ENCODE data around the gene GOLGA3.
"Not testable (repeated sequence)": the region's sequence is repeated elsewhere in the genome, so short reads cannot be mapped to it uniquely, and the experiment has no call there.

The GOLGA3 gene

GRCh38 chr12:132828706-132829534 is at the start of gene GOLGA3:
Gene GOLGA3 (minus strand): TSS chr12:132828869. CDS start chr12:132822128, 6,741 bp downstream.
- DNase-seq: peak; percentile 98

- DNase-seq: not testable (repeated sequence)
Observed at GRCh38 chr12:132874620-132875019, 46.0 kb upstream of the GOLGA3 start.

GRCh38 chr12:132874175-132874574 is 45.5 kb upstream of the GOLGA3 start:
- DNase-seq: no peak

GRCh38 chr12:132873724-132874123 is 45.1 kb upstream of the GOLGA3 start:
- no peak for DNase-seq

GRCh38 chr12:132872975-132873421 is 44.3 kb upstream of the GOLGA3 start:
- DNase-seq: no peak

- DNase-seq: no peak
Observed at GRCh38 chr12:132872073-132872855, 43.6 kb upstream of the GOLGA3 start.

GRCh38 chr12:132869551-132869950 is 40.9 kb upstream of the GOLGA3 start:
- no peak for DNase-seq

- no peak for DNase-seq
Observed at GRCh38 chr12:132866251-132866828, 37.7 kb upstream of the GOLGA3 start.

GRCh38 chr12:132861558-132861957 is 32.9 kb upstream of the GOLGA3 start:
- no peak for DNase-seq

- DNase-seq: no peak
Observed at GRCh38 chr12:132858718-132859266, 30.1 kb upstream of the GOLGA3 start.

GRCh38 chr12:132857019-132857418 is 28.4 kb upstream of the GOLGA3 start:
- DNase-seq: not testable (repeated sequence)

- no peak for DNase-seq
Observed at GRCh38 chr12:132856581-132856980, 27.9 kb upstream of the GOLGA3 start.

- not testable (repeated sequence) for DNase-seq
Observed at GRCh38 chr12:132855211-132855610, 26.5 kb upstream of the GOLGA3 start.

- no peak for DNase-seq
Observed at GRCh38 chr12:132853285-132854092, 24.8 kb upstream of the GOLGA3 start.

- DNase-seq: no peak
Observed at GRCh38 chr12:132852496-132852895, 23.8 kb upstream of the GOLGA3 start.

- DNase-seq: no peak
Observed at GRCh38 chr12:132851465-132851864, 22.8 kb upstream of the GOLGA3 start.

- no peak for DNase-seq
Observed at GRCh38 chr12:132850291-132850690, 21.6 kb upstream of the GOLGA3 start.

- DNase-seq: no peak
Observed at GRCh38 chr12:132848521-132848920, 19.9 kb upstream of the GOLGA3 start.

GRCh38 chr12:132847363-132848356 is 19.0 kb upstream of the GOLGA3 start:
- no peak for DNase-seq

GRCh38 chr12:132844681-132845080 is 16.0 kb upstream of the GOLGA3 start:
- not testable (repeated sequence) for DNase-seq

GRCh38 chr12:132842449-132843045 is 13.9 kb upstream of the GOLGA3 start:
- DNase-seq: no peak

All from NCI-H69 (cell line).